Measurements from ENCODE around the gene FBLN2.

The FBLN2 gene

GRCh38 chr3:13582366-13583250 is 33.7 kb downstream of the FBLN2 start:
- DNase-seq (ENCODE audit: low spot score): no peak

GRCh38 chr3:13583251-13584180 is 34.6 kb downstream of the FBLN2 start:
- no peak for DNase-seq (ENCODE audit: low spot score)

- DNase-seq (ENCODE audit: low spot score): no peak
Observed at GRCh38 chr3:13584427-13584891, 35.5 kb downstream of the FBLN2 start.

GRCh38 chr3:13584901-13585300 is 36.0 kb downstream of the FBLN2 start:
- no peak for DNase-seq (ENCODE audit: low spot score)

- DNase-seq (ENCODE audit: low spot score): no peak
Observed at GRCh38 chr3:13587442-13587841, 38.5 kb downstream of the FBLN2 start.

GRCh38 chr3:13588221-13588701 is 39.3 kb downstream of the FBLN2 start:
- DNase-seq (ENCODE audit: low spot score): no peak

- DNase-seq (ENCODE audit: low spot score): no peak
Observed at GRCh38 chr3:13588993-13589392, 40.1 kb downstream of the FBLN2 start.

GRCh38 chr3:13590841-13591520 is 42.1 kb downstream of the FBLN2 start:
- no peak for DNase-seq (ENCODE audit: low spot score)

- DNase-seq (ENCODE audit: low spot score): no peak
Observed at GRCh38 chr3:13593615-13594014, 44.7 kb downstream of the FBLN2 start.

- no peak for DNase-seq (ENCODE audit: low spot score)
Observed at GRCh38 chr3:13594146-13594545, 45.2 kb downstream of the FBLN2 start.

GRCh38 chr3:13594991-13595421 is 46.1 kb downstream of the FBLN2 start:
- DNase-seq (ENCODE audit: low spot score): no peak

- no peak for DNase-seq (ENCODE audit: low spot score)
Observed at GRCh38 chr3:13595485-13595884, 46.6 kb downstream of the FBLN2 start.

GRCh38 chr3:13596426-13597205 is 47.7 kb downstream of the FBLN2 start:
- no peak for DNase-seq (ENCODE audit: low spot score)

GRCh38 chr3:13597661-13598060 is 48.7 kb downstream of the FBLN2 start:
- DNase-seq (ENCODE audit: low spot score): no peak

- DNase-seq (ENCODE audit: low spot score): no peak
Observed at GRCh38 chr3:13598201-13598600, 49.3 kb downstream of the FBLN2 start.

- no peak for DNase-seq (ENCODE audit: low spot score)
Observed at GRCh38 chr3:13598926-13599886, 50.3 kb downstream of the FBLN2 start.

- no peak for DNase-seq (ENCODE audit: low spot score)
Observed at GRCh38 chr3:13599887-13600450, 51.0 kb downstream of the FBLN2 start.

GRCh38 chr3:13600950-13601691 is 52.2 kb downstream of the FBLN2 start:
- no peak for DNase-seq (ENCODE audit: low spot score)

GRCh38 chr3:13601692-13602080 is 52.8 kb downstream of the FBLN2 start:
- DNase-seq (ENCODE audit: low spot score): no peak
